ENCODE measurements around the gene PGGHG.
"Not testable (repeated sequence)": the region's sequence is repeated elsewhere in the genome, so short reads cannot be mapped to it uniquely, and the experiment has no call there.

PGGHG gene

DNA sequence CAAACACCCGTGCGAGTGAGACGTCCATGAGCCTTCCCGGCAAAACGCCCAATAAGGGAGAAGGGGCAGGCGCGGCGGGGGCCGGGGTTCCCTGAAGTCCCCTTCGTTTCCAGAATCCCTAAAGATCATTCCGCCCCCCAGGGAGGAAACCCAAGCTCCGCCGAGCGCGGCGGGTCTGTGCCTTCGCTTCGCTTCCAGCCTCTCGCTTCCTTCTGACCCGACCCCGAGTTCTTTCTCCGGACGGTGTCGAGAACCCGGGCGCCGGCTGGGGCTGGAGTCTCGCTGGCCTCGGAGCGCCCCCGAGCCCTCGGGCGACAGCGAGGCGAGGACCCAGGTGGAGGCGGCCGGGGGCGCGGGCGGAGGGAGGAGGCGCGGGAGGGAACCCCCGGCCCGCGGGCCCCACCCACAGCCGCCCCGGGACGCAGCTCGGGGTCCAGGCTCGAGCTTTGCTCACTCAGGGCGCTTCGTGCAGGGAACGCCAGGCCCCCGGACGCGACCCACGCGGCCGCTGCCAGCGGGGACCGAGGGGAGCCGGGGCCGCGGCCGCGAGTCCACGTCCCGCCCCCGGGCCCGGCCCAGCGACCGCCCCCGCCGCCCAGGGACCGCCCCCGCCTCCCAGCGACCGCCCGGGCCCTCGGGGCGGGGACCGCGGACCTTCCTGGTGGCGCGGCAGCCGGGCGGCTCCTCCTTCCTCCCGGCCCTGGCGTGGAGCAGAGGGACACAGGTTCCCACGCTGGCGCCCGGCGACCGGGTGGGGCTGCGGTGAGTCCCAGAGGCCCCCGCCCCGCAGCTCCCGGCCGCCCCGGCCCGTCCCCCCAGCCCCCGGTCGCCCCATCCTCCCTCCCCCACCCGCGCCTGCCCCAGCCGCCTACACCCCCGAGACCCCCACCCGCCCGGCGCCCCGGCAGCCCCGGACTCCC lies at the start of gene PGGHG:
TSS of gene PGGHG (plus strand) at position 649 of the 920 bp plus-strand sequence. CDS start 691 bp downstream, outside the sequence.
- DNase-seq (ENCODE audit: low read depth in 2 of 2) = no peak

DNA sequence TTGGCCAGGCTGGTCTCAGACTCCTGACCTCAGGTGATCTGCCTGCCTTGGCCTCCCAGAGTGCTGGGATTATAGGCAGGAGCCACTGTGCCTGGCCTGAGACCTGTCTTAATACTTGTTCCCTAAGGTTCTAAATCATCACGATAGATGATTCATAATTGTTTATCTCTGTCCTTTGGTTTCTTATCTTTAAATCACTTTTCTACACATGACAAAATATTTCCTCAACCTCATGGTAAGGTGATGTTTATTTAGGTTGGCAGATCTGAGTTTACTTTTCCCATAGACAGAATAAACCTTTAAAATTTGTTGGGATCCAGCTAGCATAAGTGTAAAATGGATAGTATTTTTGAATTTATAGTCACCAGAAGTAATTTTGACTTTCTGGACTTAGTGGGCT lies 48.6 kb upstream of the PGGHG start:
- no peak for DNase-seq (ENCODE audit: low read depth in 2 of 2)

DNA sequence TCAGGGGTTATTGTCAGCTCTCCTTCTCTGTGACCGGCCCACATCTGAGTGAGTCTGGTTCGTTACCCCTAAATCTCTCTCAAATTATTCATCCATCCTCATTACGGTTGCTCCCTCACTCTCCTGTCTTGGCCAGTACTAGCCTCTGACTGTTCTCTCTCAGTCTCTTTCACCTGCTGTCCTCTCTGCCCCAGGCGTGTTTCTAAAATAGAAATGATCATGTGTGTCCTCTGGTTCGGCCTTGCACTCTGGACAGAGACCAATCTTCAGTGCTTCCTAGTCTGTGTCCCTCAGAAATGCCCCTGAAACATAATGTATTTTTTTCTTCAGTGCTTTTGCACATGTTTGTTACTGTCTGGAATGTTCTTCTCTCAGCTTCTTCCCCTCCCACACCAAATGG lies 47.3 kb upstream of the PGGHG start:
- no peak for DNase-seq (ENCODE audit: low read depth in 2 of 2)

DNA sequence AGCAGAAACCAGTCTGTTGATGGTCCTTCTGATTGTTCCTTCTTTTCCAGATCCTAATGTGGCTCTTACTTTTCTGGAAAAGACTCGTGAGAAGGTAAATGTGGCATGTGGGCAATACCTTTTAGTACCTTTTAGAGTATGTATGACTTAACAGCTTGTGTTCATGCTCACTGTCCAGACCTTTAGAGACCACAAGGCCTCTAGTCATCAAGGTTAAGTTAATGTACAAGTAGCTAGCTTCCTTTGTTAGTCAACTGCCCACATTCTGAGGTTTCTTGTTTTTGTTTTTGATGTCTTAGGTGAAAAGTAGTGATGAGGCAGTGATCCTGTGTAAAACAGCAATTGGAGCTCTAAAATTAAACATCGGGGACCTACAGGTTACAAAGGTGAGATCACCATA lies 44.5 kb upstream of the PGGHG start:
- no peak for DNase-seq (ENCODE audit: low read depth in 2 of 2)

DNA sequence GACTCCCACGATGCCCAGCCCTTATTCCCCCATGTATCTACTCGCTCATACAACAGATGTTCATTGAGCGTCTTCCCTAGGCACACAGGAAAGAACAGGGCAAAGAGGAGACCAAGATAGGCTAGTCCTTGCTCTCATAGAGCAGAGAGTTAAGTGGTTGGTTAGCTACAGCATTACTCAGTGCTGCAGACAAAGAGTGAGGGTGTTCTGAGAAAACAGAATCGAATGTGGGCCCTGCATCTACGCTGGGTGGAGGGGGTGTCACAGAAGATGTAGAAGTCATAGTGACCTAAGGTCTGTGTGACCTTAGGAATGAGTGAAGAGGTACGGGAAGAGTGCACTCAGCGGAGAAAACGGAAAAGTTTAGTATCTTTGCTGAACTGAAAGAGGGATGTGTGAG lies 39.9 kb upstream of the PGGHG start:
- no peak for DNase-seq (ENCODE audit: low read depth in 2 of 2)

DNA sequence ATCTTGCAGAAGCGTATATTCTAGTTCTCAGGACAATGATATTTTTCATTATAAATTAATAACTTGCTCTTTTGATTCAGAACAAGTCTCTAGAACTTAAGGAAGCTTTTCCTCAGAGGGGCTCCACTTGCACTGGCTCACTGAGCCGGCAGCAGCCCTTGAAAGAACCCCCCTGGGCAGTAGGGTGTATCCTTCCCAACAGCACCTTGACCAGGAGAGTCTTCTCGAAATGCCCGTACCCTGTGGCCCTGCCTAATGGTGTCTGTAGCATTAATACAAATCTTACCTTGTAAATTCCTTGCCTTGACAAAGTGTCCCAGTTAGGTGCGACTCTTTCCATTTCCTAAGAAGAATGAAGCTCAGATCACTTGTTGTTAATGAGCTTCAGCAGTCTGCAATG lies 38.7 kb upstream of the PGGHG start:
- no peak for DNase-seq (ENCODE audit: low read depth in 2 of 2)

DNA sequence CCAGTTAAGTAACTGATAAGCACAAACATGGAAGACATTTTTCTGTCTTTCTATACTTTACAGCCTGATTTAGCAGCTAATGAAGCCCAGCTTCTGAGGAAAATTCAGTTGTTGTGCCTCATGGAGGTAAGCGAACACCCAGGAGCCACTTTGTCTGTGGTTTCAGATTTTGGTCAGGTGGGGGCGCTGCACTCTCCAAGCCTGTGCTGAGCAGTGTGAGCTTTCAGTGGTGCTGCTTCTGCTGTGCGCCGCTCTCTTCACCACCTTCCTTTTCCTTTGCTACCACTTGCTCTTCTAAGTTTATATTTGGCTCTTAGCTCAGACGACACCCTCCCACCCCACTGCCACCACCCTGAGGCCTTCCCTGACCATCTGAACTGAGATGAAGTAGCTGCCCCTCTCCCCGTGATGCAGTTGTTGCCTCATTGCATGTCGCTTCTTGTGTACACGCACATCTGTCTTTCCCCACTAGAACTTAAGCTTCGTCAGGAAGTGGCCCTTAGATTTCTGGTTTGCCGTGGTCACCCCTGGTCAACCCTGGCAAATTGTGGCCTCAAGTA lies 38.1 kb upstream of the PGGHG start:
- DNase-seq (ENCODE audit: low read depth in 2 of 2) = peak; percentile 14 to 16

DNA sequence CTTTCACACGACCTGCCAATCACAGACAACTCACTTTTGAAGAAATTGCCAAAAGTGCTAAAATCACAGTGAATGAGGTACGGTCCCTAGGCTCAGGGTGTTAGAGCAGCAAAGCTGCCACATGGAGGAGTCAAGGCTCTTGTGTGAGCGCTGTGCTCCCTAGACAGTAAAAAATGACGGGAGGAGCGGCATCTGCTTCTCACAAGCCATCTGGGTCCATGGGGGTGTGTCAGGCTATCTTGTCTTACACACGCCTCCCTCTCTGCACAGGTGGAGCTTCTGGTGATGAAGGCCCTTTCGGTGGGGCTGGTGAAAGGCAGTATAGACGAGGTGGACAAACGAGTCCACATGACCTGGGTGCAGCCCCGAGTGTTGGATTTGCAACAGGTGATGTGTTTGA lies 37.4 kb upstream of the PGGHG start:
- DNase-seq (ENCODE audit: low read depth in 2 of 2) = no peak

DNA sequence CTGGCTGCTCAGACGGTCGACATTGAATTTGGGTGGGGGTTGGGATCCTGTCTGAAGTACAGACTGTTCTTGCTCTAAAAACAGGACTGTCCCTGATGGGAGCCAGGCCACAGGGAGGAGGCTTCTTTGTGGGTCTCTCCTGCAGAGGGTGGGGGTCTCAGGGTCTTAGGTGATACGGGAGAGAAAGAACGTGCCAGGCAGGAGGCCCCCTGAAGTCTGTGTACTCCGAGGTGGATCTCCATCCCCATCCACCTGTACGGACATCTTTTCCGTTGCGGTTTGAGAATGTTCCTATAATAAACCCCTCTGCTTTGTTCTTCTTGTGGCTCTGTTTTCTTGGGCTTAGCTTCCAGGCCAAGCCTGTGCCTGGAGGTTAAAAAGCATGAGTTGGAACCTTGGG lies 36.3 kb upstream of the PGGHG start:
- DNase-seq (ENCODE audit: low read depth in 2 of 2) = no peak

DNA sequence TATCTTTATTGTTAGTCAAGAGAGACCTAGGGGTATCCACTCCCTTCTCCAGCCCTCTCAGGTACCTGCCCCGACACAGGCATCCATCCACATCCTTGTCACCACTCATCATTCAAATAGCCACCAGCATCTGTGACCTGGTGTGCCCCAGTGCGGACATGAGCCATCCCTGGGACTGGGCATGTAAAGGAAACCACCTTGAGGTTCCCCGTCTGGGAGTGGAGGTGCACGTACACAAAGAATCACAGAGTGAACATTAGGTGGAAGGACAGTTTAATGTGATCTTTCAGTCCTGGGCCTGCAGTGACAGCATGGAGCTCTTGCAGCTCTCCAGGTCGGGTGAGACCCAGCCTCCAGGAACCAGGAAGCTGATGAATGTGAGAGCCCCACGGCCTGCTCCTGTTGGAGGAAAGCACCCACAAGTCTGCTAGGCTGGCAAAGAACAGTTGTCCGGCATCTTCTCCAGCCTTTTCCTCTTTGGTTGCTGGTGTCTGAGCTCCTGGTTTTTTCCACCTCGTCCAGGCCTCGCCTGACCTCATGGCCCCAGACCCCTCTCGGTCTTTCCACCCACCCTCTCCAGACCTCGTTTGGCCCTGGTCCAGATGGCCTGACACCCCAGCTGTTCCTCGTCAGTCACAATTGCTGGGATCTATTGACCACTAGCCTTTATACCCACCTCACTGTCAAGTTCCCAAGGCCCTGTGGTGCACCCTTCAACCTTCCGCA lies 35.6 kb upstream of the PGGHG start:
- DNase-seq (ENCODE audit: low read depth in 2 of 2) = no peak

DNA sequence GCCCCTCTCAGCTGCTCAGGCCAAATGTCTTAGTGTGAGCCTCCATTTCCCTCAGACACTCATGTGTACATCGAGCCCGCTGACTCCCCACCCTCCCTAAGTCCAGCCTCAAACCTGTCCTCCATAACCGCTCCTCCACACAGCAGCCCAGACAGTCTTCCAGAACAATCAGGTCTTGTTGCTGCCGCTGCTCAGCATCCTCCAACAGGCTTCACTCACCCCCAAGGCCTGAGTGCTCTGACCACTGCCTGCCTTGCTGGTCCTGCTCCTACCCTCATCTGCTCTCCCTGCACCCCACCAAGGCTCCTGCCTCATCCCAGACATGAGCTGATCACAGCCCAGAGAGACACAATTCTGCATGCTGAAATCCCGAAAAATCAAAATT lies 35.0 kb upstream of the PGGHG start:
- no peak for DNase-seq (ENCODE audit: low read depth in 2 of 2)

DNA sequence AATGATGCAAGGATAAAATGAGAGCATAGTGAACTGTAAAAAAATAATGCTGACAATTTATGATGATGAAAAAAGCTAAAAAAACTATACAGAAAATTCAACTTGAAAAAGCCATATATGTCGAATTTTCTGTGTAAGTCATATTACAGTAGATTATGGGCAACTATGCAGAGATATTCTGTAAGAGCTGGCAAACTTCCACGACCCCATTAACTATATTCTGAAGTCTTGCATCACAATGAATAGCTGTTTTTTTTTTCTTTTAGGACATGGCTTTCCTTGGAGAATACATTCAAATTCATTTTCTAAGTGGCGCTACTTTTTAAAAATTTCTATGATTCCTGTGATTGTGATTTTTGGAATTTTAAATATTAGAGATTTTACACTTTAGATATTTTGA lies 33.8 kb upstream of the PGGHG start:
- DNase-seq (ENCODE audit: low read depth in 2 of 2) = peak; percentile 24 to 26

DNA sequence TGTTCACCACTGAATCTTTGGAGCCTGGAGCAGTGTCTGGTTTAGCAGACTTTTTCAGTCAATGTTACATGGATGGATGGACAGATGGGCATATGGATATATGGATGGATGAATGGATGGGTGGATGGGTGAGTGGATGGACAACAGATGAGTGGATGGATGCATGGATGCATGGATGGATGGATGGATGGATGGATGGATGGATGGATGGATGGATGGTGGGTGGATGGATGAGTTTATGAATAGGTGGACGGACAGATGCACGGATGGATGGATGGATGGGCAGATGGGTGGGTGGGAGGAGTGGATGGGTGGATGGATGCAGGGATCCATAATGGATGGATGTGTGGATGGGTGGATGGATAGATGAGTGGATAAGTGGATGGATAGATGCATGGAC lies 33.1 kb upstream of the PGGHG start:
- no peak for DNase-seq (ENCODE audit: low read depth in 2 of 2)

DNA sequence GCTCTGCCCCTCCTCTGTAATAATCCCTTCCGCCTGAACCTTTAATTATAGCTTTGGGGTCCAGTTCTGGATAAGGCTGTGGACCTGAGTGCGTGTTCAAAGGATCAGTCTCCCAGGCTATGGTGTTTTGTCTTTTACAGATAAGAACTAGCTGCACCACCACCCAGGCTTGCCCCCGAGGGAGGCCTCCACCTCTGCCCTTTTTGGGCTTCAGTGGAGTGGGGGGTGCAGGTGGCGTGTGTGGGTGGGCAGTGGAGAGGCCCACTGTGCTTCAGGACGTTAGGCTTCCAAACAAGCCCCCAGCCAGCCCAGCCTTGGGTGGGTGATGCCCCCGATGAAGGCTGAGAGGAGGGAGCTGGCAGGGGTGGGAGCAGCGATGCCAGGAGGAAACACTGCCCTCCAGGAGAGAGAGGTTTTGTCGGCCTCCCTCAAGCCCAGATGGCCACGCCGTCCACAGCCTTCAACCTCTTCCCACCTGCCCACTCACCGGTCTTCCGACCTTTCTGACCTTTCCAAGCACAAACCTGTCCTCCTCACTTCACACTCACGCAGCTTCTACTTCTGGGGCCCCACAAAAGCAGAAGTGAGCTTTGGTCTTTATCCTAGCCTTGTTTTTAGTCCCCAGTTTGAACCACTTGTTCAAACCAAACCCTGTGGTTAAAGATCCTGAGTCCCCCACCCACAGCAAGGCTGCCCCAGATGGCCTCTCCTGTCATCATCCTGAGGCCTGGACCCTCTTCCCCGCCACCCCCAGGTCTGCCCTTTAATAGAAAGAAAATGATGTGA lies 31.8 kb upstream of the PGGHG start:
- DNase-seq (ENCODE audit: low read depth in 2 of 2) = no peak

DNA sequence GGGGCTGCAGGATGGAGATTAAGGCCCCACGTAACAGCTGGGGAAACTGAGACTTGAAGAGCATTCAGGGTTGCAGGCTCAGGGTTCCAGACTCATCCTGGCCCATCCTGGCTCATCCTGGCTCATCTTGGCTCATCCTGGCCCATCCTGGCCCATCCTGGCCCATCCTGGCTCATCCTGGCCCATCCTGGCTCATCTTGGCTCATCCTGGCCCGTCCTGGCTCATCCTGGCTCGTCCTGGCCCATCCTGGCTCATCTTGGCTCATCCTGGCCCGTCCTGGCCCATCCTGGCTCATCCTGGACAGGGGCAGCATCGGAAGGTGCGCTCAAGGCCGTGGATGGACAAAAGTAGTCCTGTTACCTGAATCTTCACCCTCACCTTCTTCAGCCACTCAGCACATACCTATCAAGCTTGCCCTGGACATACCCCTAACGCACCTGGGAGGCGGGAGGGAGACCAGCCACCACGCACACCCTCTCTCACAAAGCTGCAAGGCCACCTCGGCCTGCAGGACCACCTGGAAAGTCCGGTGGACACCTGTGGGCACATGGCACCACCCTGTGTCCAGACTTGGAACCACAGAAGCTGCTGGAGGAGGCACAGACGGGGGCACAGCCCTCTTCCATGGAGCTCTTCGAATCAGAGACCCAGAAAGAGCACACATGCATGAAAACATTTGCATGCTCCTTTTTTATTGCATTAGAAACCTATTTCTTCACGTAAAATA lies 31.0 kb upstream of the PGGHG start:
- DNase-seq (ENCODE audit: low read depth in 2 of 2) = no peak

DNA sequence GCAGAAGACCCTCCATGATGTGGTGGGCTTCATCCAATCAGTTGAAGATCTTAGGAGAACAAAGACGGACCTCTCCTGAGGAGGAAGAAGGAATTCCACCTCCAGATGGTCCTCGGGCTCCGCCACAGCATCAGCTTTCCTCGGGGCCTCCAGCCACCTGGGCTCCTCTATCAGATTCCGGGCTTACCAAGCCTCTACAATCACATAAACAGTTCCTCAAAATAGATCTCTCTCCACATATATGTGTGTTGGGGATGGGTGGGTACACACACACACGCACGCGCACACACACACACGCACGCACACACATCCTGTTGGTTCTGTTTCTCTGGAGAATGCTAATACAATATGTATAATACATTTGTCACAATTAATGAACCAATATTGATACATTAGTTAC lies 29.5 kb upstream of the PGGHG start:
- DNase-seq (ENCODE audit: low read depth in 2 of 2) = no peak

DNA sequence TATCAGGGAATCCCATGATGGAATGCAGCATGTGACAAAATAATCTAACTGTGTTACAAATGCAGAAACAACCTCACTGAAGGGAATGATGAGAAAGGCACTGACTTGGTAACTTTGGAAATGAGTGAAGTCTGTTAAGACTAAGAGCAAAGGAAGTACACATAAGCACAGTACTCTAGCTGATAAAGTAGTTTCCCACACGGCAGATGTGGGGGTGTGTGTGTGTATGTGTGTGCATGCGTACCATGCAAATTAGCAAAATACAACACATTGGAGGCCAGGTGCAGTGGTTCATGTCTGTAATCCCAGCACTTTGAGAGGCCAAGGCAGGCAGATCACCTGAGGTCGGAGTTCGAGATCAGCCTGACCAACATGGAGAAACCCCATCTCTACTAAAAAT lies 27.3 kb upstream of the PGGHG start:
- no peak for DNase-seq (ENCODE audit: low read depth in 2 of 2)

DNA sequence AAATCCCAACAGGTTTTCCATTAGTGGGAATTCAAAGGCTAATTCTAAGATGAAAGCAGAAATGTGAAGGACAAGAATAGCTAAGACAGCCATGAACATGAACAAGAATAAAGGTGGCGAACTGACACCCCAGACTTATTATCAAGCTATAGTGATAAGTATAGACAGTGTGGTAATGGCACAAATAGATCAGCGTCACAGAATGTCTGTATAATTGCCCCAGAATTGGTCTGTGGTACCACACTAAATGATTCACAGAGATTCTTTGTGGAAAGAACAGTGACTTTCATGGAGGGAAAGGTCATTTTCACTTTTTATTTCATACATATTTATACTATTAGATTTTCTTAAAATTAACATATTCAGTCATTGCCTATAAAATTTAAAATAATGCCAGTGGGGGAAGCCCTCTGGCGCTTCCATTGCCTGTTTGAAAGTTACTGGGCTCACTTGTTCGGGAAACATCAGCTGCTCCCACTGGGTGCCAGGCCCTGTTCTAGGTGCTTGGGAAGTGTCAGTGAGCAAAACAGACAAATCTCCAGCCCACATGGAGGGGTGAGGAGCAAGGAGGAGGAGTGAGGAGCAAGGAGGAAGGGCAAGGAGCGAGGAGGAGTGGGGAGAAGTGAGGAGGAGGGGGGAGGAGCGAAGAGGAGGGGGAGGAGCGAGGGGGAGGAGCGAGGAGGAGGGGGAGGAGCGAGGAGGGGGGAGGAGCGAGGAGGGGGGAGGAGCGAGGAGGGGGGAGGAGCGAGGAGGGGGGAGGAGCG lies 22.1 kb upstream of the PGGHG start:
- DNase-seq (ENCODE audit: low read depth in 2 of 2) = no peak

DNA sequence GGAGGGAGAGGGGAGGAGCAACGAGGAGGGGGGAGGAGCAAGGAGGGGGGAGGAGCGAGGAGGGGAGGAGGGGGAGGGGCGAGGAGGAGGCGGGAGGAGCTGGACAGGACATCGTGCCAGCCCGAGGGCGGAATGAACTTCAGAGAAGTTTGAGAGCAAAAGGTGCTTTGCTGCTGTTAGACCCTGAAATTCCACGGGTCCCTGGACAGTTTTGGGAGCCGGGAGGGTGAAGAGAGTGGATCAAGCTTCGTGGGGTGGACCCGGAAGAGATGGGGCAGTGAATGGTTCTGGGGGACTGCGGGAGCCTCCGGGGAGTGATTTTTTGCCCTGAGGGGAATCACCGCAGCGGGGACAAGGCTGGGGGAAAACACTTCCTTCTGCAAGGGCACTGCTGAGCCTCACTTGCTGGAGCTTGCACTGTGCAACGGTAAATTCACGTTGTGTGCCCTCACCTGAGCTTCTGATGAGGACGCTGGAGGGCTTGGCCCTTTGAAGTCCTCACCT lies 21.4 kb upstream of the PGGHG start:
- no peak for DNase-seq (ENCODE audit: low read depth in 2 of 2)

DNA sequence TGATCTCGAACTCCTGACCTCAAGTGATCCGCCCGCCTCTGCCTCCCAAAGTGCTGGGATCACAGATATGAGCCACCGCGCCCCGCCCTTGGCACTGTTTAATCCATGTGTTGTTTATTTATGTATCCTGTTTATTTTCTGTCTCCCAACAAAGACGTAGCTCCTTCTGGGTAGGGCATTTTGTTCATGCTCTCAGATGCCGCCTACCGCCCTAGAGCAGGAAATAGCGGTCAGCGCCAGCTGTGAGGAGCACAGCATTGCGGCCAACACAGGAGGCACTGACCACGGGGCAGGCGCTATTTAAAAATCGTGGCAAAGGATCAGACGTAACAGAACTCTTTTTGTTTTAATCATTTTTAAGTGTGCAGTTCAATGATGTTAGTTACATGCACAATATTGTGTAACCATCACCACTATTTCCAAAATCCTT lies 20.2 kb upstream of the PGGHG start:
- not testable (repeated sequence) for DNase-seq (ENCODE audit: low read depth in 2 of 2)
